ENCODE data around the gene TMEM184B.
A peak's percentile ranks its signal among the peaks of the same experiment; 100 is the strongest.

TMEM184B gene

GRCh38 chr22:38300946-38301345 lies 28.1 kb upstream of the TMEM184B start:
- Histone ChIP-seq H3K36me3 (peaks cover 89% of the 10 kb centered on the region), H3K4me3 (ENCODE audit: low read depth, low read length) (no peak overlapping the region), H3K4me1 (no peaks in the 10 kb centered on the region; the same call in 1 of the 2 replicates), H3K9me3 (no peaks in the 10 kb centered on the region), H3K27me3 (no peaks in the 10 kb centered on the region)
- DNase-seq: no peak
- TF ChIP-seq CTCF (IDR thresholded peaks at IDR 0.05; ENCODE audit: low read depth, low read length): no peak

- no peak for DNase-seq
- H3K36me3 ChIP-seq: peaks cover 95% of the 10 kb centered on the region
- H3K4me3 ChIP-seq (ENCODE audit: low read depth, low read length): no peak overlapping the region
- H3K4me1 ChIP-seq: no peaks in the 10 kb centered on the region
- no peaks in the 10 kb centered on the region for H3K9me3 ChIP-seq
- TF ChIP-seq CTCF (IDR thresholded peaks at IDR 0.05; ENCODE audit: low read depth, low read length): no peak
- no peaks in the 10 kb centered on the region for H3K27me3 ChIP-seq
Observed at GRCh38 chr22:38300197-38300945, 27.6 kb upstream of the TMEM184B start.

GRCh38 chr22:38299770-38300102 lies 26.9 kb upstream of the TMEM184B start:
- no peak for TF ChIP-seq CTCF (IDR thresholded peaks at IDR 0.05; ENCODE audit: low read depth, low read length)
- no peak overlapping the region for H3K4me3 ChIP-seq (ENCODE audit: low read depth, low read length)
- H3K4me1 ChIP-seq: no peaks in the 10 kb centered on the region
- no peak for DNase-seq
- peaks cover 100% of the 10 kb centered on the region for H3K36me3 ChIP-seq
- H3K9me3 ChIP-seq: no peaks in the 10 kb centered on the region
- H3K27me3 ChIP-seq: no peaks in the 10 kb centered on the region

- Histone ChIP-seq H3K27me3 (no peaks in the 10 kb centered on the region), H3K9me3 (no peaks in the 10 kb centered on the region), H3K36me3 (peaks cover 100% of the 10 kb centered on the region), H3K4me3 (ENCODE audit: low read depth, low read length) (no peak overlapping the region), H3K4me1 (no peaks in the 10 kb centered on the region)
- peak; percentile 51 for DNase-seq
- TF ChIP-seq CTCF (IDR thresholded peaks at IDR 0.05; ENCODE audit: low read depth, low read length): peak; percentile 57
Observed at GRCh38 chr22:38298312-38299005, 25.6 kb upstream of the TMEM184B start.

GRCh38 chr22:38296372-38296771 lies 23.6 kb upstream of the TMEM184B start:
- Histone ChIP-seq H3K27me3 (no peaks in the 10 kb centered on the region), H3K4me3 (ENCODE audit: low read depth, low read length) (no peak overlapping the region), H3K9me3 (no peaks in the 10 kb centered on the region), H3K36me3 (peaks cover 91% of the 10 kb centered on the region), H3K4me1 (no peaks in the 10 kb centered on the region; the same call in 1 of the 2 replicates)
- DNase-seq: no peak
- TF ChIP-seq CTCF (IDR thresholded peaks at IDR 0.05; ENCODE audit: low read depth, low read length): no peak

- no peaks in the 10 kb centered on the region; the same call in 1 of the 2 replicates for H3K4me1 ChIP-seq
- no peak for TF ChIP-seq CTCF (IDR thresholded peaks at IDR 0.05; ENCODE audit: low read depth, low read length)
- H3K27me3 ChIP-seq: no peaks in the 10 kb centered on the region
- H3K4me3 ChIP-seq (ENCODE audit: low read depth, low read length): no peak overlapping the region
- H3K9me3 ChIP-seq: no peaks in the 10 kb centered on the region
- peaks cover 88% of the 10 kb centered on the region for H3K36me3 ChIP-seq
- no peak for DNase-seq
Observed at GRCh38 chr22:38295863-38296262, 23.1 kb upstream of the TMEM184B start.

All from BE2C (cell line).